ENCODE results near the gene DSCAM.

- peak; percentile 45 to 75 (median 66) for TF ChIP-seq CTCF (IDR thresholded peaks at IDR 0.05)
- no peak for TF ChIP-seq POLR2A (IDR thresholded peaks at IDR 0.05)
Measured at GRCh38 chr21:40386294-40386911, 460.6 kb downstream of the DSCAM start.
